Raji (cell line): Measurements from ENCODE around the gene TRAFD1.

Experiments used
- POLR2A ChIP-seq: IDR thresholded peaks from 2 replicates; pipeline ENCODE4 v1.6.1; 2011; ENCODE audit warnings: low read depth, low read length, control low read depth; ENCODE audit not compliant: insufficient read depth

Gene TRAFD1

DNA sequence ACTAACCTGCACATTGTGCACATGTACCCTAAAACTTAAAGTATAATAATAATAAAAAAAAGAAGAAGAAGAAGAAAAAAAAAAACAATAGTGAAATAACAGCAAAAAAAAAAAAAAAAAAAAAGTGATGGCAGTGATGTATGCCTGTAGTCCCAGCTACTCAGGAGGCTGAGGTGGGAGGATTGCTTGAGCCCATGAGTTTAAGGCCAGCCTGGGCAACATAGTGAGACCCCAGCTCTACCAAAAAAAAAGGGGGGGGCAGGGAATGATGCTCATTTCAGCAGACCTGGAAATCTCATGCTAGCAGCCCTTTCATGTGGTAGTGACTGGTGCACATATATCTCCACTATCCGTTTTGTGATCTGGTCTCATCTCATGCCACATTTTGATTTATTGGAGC is 20.8 kb downstream of the TRAFD1 start:
- TF ChIP-seq POLR2A: no peak

DNA sequence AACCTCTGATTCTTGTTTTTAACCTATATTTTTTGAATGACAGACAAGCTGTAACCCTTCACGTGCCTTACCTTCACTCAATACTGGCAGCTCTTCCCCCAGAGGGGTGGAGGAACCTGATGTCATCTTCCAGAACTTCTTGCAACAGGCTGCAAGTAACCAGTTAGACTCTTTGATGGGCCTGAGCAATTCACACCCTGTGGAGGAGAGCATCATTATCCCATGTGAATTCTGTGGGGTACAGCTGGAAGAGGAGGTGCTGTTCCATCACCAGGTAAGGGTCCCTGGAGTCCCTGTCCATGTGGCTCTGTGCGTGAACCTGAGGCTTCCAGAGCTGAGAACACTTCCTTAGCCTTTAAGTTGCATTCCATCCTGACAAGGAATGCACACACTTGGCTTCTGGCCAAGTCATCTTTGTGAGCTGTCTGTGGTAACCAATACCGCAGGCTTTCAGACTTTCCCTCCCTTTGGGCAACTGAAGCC is 22.7 kb downstream of the TRAFD1 start:
- TF ChIP-seq POLR2A: no peak

- TF ChIP-seq POLR2A: no peak
These were observed 24.2 kb downstream of the TRAFD1 start for GRCh38 chr12:112149596-112149995.

DNA sequence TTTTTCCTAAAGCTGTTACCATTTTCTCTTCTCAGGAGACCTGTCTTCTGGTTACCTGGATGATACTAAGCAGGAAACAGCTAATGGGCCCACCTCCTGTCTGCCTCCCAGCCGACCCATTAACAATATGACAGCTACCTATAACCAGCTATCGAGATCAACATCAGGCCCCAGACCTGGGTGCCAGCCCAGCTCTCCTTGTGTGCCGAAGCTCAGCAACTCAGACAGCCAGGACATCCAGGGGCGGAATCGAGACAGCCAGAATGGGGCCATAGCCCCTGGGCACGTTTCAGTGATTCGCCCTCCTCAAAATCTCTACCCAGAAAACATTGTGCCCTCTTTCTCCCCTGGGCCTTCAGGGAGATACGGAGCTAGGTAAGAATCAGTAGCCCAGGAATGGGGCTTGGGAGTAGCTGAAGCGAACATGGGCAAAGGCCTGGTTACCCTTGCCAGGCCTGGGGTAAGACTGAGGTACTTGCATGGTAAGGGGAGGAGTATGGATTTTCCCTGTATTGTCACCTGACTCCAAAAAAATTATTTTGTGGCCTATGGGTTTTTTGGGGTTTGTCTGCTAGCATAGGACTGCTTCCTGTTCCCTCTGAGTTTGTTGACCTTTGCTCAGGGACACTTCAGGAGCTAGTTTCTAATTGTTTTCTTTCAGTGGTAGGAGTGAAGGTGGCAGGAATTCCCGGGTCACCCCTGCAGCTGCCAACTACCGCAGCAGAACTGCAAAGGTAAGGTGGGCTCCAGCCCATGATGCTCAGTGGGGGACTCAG is 26.6 kb downstream of the TRAFD1 start:
- TF ChIP-seq POLR2A: no peak

GRCh38 chr12:112153181-112153892 is 28.0 kb downstream of the TRAFD1 start:
- TF ChIP-seq POLR2A: no peak

DNA sequence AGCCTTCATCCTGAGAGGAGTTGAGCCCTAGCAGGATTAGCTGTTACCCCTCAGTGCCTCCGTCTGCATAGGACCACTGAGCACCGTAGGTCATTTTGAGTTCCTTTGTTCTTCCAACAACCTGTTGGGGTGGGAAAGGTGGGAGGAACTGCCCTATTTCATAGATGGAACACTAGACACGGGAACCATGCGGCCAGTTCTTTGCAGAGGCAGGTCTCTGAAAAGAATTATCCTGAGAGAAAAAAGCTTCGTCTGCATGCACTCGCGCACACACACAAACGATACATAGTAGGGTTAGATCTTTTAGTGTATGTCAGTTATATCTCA is 28.5 kb downstream of the TRAFD1 start:
- no peak for TF ChIP-seq POLR2A

DNA sequence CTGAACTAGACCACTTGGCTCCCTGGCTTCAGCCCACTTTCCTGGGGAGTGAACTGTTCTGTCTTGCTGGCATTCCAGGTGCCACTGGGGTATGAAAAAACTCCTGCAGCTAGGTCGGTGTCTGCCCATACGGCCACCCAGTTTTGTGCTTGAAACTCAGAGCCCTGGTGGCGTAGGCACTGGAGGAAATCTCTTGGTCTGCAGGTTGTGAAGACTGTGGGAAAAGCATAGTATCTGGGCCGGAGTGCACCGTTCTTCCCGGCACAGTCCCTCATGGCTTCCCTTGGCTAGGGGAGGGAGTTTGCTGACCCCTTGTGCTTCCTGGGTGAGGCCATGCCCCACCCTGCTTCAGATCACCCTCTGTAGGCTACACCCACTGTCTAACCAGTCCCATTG is 33.8 kb downstream of the TRAFD1 start:
- TF ChIP-seq POLR2A: no peak

- TF ChIP-seq POLR2A: no peak
These were observed 35.3 kb downstream of the TRAFD1 start for GRCh38 chr12:112160611-112161010.

DNA sequence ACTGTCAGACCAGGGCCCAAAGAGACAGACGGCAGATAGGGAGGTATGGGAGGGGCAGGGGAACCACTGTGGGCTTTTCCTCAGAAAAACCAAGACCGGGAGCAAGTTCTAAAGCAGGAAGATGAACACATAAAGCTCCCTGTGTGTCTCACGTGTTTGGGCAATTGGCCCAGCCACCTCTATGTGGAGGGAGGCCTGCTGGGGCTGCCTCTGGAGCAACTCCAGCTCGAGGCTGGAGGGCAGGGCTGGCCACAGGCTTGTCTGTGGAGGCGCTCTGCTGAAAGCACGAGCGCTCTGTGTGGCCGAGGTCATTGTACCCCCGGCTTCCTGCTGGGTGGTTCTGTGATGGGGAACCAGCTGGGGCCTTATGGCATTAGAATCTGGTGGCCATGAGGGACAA is 36.4 kb downstream of the TRAFD1 start:
- no peak for TF ChIP-seq POLR2A

DNA sequence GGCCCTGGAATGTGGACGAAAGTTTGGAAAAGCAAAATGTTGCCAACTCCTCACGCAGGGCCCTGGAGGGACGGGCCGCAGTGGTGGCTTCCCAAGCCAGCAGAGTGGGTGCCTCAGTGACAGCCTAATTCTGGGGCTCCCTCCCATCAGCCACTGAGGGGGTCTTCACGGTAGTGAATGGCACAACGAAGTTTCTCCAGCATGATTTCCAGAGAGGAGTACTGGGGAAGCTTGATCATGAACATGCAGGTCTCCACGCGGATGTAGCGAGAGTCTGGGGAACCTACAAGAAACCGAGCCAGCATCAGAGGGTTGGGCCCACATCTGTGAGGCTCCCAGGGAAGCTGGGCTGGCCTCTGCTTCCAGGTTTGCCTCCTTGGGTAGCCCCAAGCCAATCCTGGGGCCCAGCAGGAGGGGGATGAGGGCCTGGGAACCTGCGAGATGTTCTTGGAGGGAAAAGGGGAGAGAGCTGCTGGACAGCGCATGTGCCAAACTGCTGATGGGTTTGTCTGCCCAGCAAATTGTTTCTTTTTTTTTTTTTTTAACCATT is 37.0 kb downstream of the TRAFD1 start:
- TF ChIP-seq POLR2A: no peak

- no peak for TF ChIP-seq POLR2A
These were observed 37.7 kb downstream of the TRAFD1 start for GRCh38 chr12:112163056-112163455.

DNA sequence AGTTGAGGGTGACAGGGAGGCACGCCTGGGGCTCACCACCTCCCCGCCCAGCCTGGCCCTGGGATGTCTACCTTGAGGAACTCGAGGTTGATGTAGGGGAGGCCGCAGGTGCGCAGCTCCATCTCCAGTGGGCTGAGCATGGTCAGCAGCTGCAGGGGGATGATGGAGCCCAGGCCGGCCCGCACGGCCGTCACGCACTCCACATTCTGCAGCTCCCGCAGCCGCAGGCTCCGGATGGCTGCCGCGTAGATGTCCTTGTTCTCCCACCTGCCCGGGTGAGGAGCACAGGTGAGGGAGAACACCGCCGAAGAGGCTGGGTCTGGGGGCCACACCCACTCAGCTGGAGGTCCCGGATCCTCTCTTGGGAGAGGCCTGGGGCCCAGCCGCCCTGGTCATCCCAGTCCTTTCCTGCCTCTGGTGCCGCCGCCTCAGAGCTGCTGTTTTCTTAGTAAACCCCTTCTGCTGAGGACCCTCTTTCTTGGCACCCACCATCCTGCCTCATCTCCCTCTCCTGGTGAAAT is 38.2 kb downstream of the TRAFD1 start:
- no peak for TF ChIP-seq POLR2A

- TF ChIP-seq POLR2A: no peak
These were observed 38.8 kb downstream of the TRAFD1 start for GRCh38 chr12:112164011-112164660.

DNA sequence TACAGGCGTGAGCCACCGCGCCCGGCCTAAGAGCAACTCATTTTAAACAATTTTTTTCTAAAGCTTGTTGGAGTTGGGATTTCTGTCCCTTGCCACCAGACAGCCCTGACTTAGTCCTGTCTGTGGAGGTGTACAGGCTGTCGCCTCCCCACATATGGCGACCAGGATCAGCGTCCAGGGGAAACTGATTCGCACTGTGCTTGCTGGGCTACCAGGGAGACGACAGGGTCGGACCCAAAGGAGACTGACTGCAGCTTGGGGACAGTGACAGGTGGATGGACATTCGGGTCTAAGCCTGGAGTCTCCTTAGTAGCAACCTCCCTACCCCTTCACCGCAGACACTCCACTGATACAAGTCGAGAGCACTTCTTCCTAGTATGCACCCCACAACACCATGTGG is 40.3 kb downstream of the TRAFD1 start:
- no peak for TF ChIP-seq POLR2A
